UCSD-AML1 (cell line): ENCODE data around the gene CHPF.

ENCODE experiments used
- DNase-seq: peaks from one replicate; lab custom pipeline; 2025; ENCODE audit not compliant: unreplicated experiment; lab: John Stamatoyannopoulos, UW

CHPF gene

GRCh38 chr2:219567791-219568361, 24.3 kb upstream of the CHPF start:
- DNase-seq = no peak

GRCh38 chr2:219567131-219567530, 23.5 kb upstream of the CHPF start:
- DNase-seq = no peak

- no peak for DNase-seq
Measured at GRCh38 chr2:219566640-219567039, 23.0 kb upstream of the CHPF start.

GRCh38 chr2:219565130-219566080, 21.8 kb upstream of the CHPF start:
- DNase-seq = no peak

- no peak for DNase-seq
Measured at GRCh38 chr2:219563271-219563928, 19.8 kb upstream of the CHPF start.

GRCh38 chr2:219562049-219563020, 18.7 kb upstream of the CHPF start:
- no peak for DNase-seq

- no peak for DNase-seq
Measured at GRCh38 chr2:219561179-219562048, 17.8 kb upstream of the CHPF start.

- no peak for DNase-seq
Measured at GRCh38 chr2:219560893-219561178, 17.2 kb upstream of the CHPF start.

GRCh38 chr2:219560037-219560892, 16.7 kb upstream of the CHPF start:
- no peak for DNase-seq

- DNase-seq = no peak
Measured at GRCh38 chr2:219559156-219559915, 15.7 kb upstream of the CHPF start.

GRCh38 chr2:219557791-219558785, 14.5 kb upstream of the CHPF start:
- DNase-seq = no peak

- DNase-seq = no peak
Measured at GRCh38 chr2:219557320-219557719, 13.7 kb upstream of the CHPF start.

- DNase-seq = no peak
Measured at GRCh38 chr2:219556413-219556812, 12.8 kb upstream of the CHPF start.

GRCh38 chr2:219555956-219556355, 12.3 kb upstream of the CHPF start:
- no peak for DNase-seq

- no peak for DNase-seq
Measured at GRCh38 chr2:219554350-219554749, 10.7 kb upstream of the CHPF start.

- DNase-seq = no peak
Measured at GRCh38 chr2:219553463-219553963, 9.9 kb upstream of the CHPF start.

GRCh38 chr2:219553168-219553417, 9.5 kb upstream of the CHPF start:
- DNase-seq = no peak
